ENCODE data around the gene NMBR. TPM values are rescaled to one million over a fixed set of nuclear protein-coding genes. Genes with fewer than 3 reads are reported as not detected.

The NMBR gene
- not detected in 2 replicates for polyA plus RNA-seq
- 0.81 TPM in 1 of 2 replicates, not detected in the other for polyA minus RNA-seq

GRCh38 chr6:142146828-142147662 lies at the start of gene NMBR, which contains the start of gene VTA1:
TSS of gene NMBR (minus strand) at chr6:142147122. CDS start at chr6:142088658, 58,464 bp downstream.
TSS of gene VTA1 (plus strand) at chr6:142147263. CDS start at chr6:142147288, 25 bp downstream.
- Histone ChIP-seq H3K9me3 (ENCODE audit: low read length) (no peaks in the 10 kb centered on the region), H3K36me3 (ENCODE audit: insufficient read depth, low read length) (no peaks in the 10 kb centered on the region), H2AFZ (ENCODE audit: low read depth, low read length) (peak within 1 kb of the TSS; percentile 77), H3K27ac (ENCODE audit: low read length) (peak within 1 kb of the TSS; percentile 60), H3F3A (ENCODE audit: insufficient read depth, low read length, poor library complexity, severe bottlenecking) (no peaks in the 10 kb centered on the region), H3K27me3 (ENCODE audit: insufficient read depth, low read depth, low read length) (no peaks in the 10 kb centered on the region), H3K79me2 (replicated peaks; ENCODE audit: insufficient read depth, low read length) (peaks cover 56% of the 10 kb centered on the region), H3K9ac (ENCODE audit: low read length) (peak within 1 kb of the TSS; percentile 77), H4K20me1 (ENCODE audit: insufficient read depth) (no peaks in the 10 kb centered on the region), H3K9me2 (ENCODE audit: insufficient read depth, low read length) (no peaks in the 10 kb centered on the region), H3K4me3 (ENCODE audit: low read length) (peak within 1 kb of the TSS; percentile 82), H3K4me2 (ENCODE audit: low read length) (peak within 1 kb of the TSS; percentile 96)
- TF ChIP-seq SMC3 (conservative IDR thresholded peaks at IDR 0.05; ENCODE audit: poor library complexity) = peak; percentile 93
- peak; percentile 68 for TF ChIP-seq EP300 (conservative IDR thresholded peaks at IDR 0.05; ENCODE audit: poor library complexity, severe bottlenecking)
- TF ChIP-seq POLR2AphosphoS5 (IDR thresholded peaks at IDR 0.05) = peak; percentile 93
- TF ChIP-seq EZH2 (IDR thresholded peaks at IDR 0.05; ENCODE audit: borderline replicate concordance, insufficient read depth, low read length, poor library complexity, severe bottlenecking) = no peak
- no peak for TF ChIP-seq TAF1 (IDR thresholded peaks at IDR 0.05; ENCODE audit: low read depth)
- TF ChIP-seq MXI1 (conservative IDR thresholded peaks at IDR 0.05; ENCODE audit: poor library complexity, severe bottlenecking) = peak; percentile 94
- peak; percentile 95 for TF ChIP-seq RAD21 (conservative IDR thresholded peaks at IDR 0.05)
- TF ChIP-seq, protein P1, sequence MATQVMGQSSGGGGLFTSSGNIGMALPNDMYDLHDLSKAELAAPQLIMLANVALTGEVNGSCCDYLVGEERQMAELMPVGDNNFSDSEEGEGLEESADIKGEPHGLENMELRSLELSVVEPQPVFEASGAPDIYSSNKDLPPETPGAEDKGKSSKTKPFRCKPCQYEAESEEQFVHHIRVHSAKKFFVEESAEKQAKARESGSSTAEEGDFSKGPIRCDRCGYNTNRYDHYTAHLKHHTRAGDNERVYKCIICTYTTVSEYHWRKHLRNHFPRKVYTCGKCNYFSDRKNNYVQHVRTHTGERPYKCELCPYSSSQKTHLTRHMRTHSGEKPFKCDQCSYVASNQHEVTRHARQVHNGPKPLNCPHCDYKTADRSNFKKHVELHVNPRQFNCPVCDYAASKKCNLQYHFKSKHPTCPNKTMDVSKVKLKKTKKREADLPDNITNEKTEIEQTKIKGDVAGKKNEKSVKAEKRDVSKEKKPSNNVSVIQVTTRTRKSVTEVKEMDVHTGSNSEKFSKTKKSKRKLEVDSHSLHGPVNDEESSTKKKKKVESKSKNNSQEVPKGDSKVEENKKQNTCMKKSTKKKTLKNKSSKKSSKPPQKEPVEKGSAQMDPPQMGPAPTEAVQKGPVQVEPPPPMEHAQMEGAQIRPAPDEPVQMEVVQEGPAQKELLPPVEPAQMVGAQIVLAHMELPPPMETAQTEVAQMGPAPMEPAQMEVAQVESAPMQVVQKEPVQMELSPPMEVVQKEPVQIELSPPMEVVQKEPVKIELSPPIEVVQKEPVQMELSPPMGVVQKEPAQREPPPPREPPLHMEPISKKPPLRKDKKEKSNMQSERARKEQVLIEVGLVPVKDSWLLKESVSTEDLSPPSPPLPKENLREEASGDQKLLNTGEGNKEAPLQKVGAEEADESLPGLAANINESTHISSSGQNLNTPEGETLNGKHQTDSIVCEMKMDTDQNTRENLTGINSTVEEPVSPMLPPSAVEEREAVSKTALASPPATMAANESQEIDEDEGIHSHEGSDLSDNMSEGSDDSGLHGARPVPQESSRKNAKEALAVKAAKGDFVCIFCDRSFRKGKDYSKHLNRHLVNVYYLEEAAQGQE (IDR thresholded peaks at IDR 0.05; ENCODE audit: borderline replicate concordance) = peak; percentile 57
- peak; percentile 99 for TF ChIP-seq CTCF (IDR thresholded peaks at IDR 0.05; ENCODE audit: poor library complexity, severe bottlenecking)

- H3K36me3 ChIP-seq (ENCODE audit: insufficient read depth, low read length) = no peaks in the 10 kb centered on the region
- no peaks in the 10 kb centered on the region for H3F3A ChIP-seq (ENCODE audit: insufficient read depth, low read length, poor library complexity, severe bottlenecking)
- no peaks in the 10 kb centered on the region for H3K27me3 ChIP-seq (ENCODE audit: insufficient read depth, low read depth, low read length)
- H3K9ac ChIP-seq (ENCODE audit: low read length) = no peak overlapping the region
- H3K27ac ChIP-seq (ENCODE audit: low read length) = no peak overlapping the region
- H3K79me2 ChIP-seq (replicated peaks; ENCODE audit: insufficient read depth, low read length) = peaks cover 3% of the 10 kb centered on the region
- no peak overlapping the region for H2AFZ ChIP-seq (ENCODE audit: low read depth, low read length)
- no peak overlapping the region for H3K4me2 ChIP-seq (ENCODE audit: low read length)
- H3K9me2 ChIP-seq (ENCODE audit: insufficient read depth, low read length) = no peaks in the 10 kb centered on the region
- TF ChIP-seq SMC3 (conservative IDR thresholded peaks at IDR 0.05; ENCODE audit: poor library complexity) (no peak), TAF1 (IDR thresholded peaks at IDR 0.05; ENCODE audit: low read depth) (no peak), MXI1 (conservative IDR thresholded peaks at IDR 0.05; ENCODE audit: poor library complexity, severe bottlenecking) (no peak), POLR2AphosphoS5 (IDR thresholded peaks at IDR 0.05) (no peak), EZH2 (IDR thresholded peaks at IDR 0.05; ENCODE audit: borderline replicate concordance, insufficient read depth, low read length, poor library complexity, severe bottlenecking) (no peak), CTCF (IDR thresholded peaks at IDR 0.05; ENCODE audit: poor library complexity, severe bottlenecking) (no peak), RAD21 (conservative IDR thresholded peaks at IDR 0.05) (no peak), EP300 (conservative IDR thresholded peaks at IDR 0.05; ENCODE audit: poor library complexity, severe bottlenecking) (no peak)
- TF ChIP-seq, protein P1 (IDR thresholded peaks at IDR 0.05; ENCODE audit: borderline replicate concordance) = no peak
- H4K20me1 ChIP-seq (ENCODE audit: insufficient read depth) = no peaks in the 10 kb centered on the region
- no peak overlapping the region for H3K4me3 ChIP-seq (ENCODE audit: low read length)
- H3K9me3 ChIP-seq (ENCODE audit: low read length) = no peaks in the 10 kb centered on the region
Measured at GRCh38 chr6:142195862-142196541, 49.1 kb upstream of the NMBR start.

All from neural cell (in vitro differentiated cells).